H9 (cell line): Measurements from ENCODE around the gene ABHD11. TPM values are rescaled to one million over a fixed set of nuclear protein-coding genes. Genes with fewer than 3 reads are reported as not detected.

ENCODE experiments used
- DNase-seq: peaks from one replicate; pipeline ENCODE4 v3.0.0-alpha.2; 2017
- H2AFZ ChIP-seq: one replicate; pipeline ENCODE4 v1.6.1; 2013; ENCODE audit warnings: mild to moderate bottlenecking, low read length, control low read depth, moderate library complexity
- H2AK5ac ChIP-seq: 2 replicates; pipeline ENCODE4 v1.6.1; 2013; ENCODE audit warnings: low read length, control low read depth, mixed read lengths; ENCODE audit not compliant: insufficient read length
- H2BK120ac ChIP-seq: one replicate; pipeline ENCODE4 v1.6.1; 2013; ENCODE audit warnings: low read depth, mild to moderate bottlenecking, low read length, control low read depth, inconsistent platforms; ENCODE audit not compliant: poor library complexity, severe bottlenecking
- H2BK12ac ChIP-seq: 2 replicates; pipeline ENCODE4 v1.6.1; 2013; ENCODE audit warnings: low read length, control low read depth, mixed read lengths, low read depth; ENCODE audit not compliant: insufficient read length
- H2BK15ac ChIP-seq: 2 replicates; pipeline ENCODE4 v1.6.1; 2013; ENCODE audit warnings: low read depth, low read length, control low read depth
- H2BK20ac ChIP-seq: one replicate; pipeline ENCODE4 v1.6.1; 2013; ENCODE audit warnings: low read depth, mild to moderate bottlenecking, low read length, control low read depth, inconsistent platforms; ENCODE audit not compliant: poor library complexity, severe bottlenecking
- H2BK5ac ChIP-seq: 2 replicates; pipeline ENCODE4 v1.6.1; 2013; ENCODE audit warnings: low read length, control low read depth, mixed read lengths; ENCODE audit not compliant: insufficient read length
- H3K14ac ChIP-seq: 2 replicates; pipeline ENCODE4 v1.6.1; 2013; ENCODE audit warnings: low read length, control low read depth; ENCODE audit not compliant: insufficient read depth
- H3K18ac ChIP-seq: 2 replicates; pipeline ENCODE4 v1.6.1; 2013; ENCODE audit warnings: low read depth, mild to moderate bottlenecking, mixed read lengths, low read length, control low read depth; ENCODE audit not compliant: insufficient read length
- H3K23ac ChIP-seq: 2 replicates; pipeline ENCODE4 v1.6.1; 2013; ENCODE audit warnings: low read length, control low read depth, mixed read lengths, low read depth; ENCODE audit not compliant: insufficient read length
- H3K23me2 ChIP-seq: 2 replicates; pipeline ENCODE4 v1.6.1; 2013; ENCODE audit warnings: low read depth, mild to moderate bottlenecking, mixed read lengths, low read length, control low read depth; ENCODE audit not compliant: insufficient read length, poor library complexity, severe bottlenecking
- H3K27ac ChIP-seq: 2 replicates; pipeline ENCODE4 v1.5.1; 2013; ENCODE audit warnings: low read length, control low read depth, mixed read lengths, low read depth; ENCODE audit not compliant: insufficient read length
- H3K27me3 ChIP-seq: 2 replicates; pipeline ENCODE4 v1.6.1; 2013; ENCODE audit warnings: low read length, control low read depth, inconsistent platforms; ENCODE audit not compliant: insufficient read depth
- H3K4ac ChIP-seq: 2 replicates; pipeline ENCODE4 v1.6.1; 2013; ENCODE audit warnings: low read depth, mild to moderate bottlenecking, control low read depth, inconsistent platforms, low read length, moderate library complexity
- H3K4me1 ChIP-seq: 2 replicates; pipeline ENCODE4 v1.6.1; 2013; ENCODE audit warnings: low read length, control low read depth, inconsistent platforms; ENCODE audit not compliant: insufficient read depth
- H3K4me2 ChIP-seq: 2 replicates; pipeline ENCODE4 v1.6.1; 2013; ENCODE audit warnings: low read length, control low read depth, mixed read lengths; ENCODE audit not compliant: insufficient read length, insufficient read depth
- H3K56ac ChIP-seq: 2 replicates; pipeline ENCODE4 v1.6.1; 2013; ENCODE audit warnings: low read depth, mild to moderate bottlenecking, mixed read lengths, low read length, control low read depth; ENCODE audit not compliant: insufficient read length
- H3K79me1 ChIP-seq: 2 replicates; pipeline ENCODE4 v1.6.1; 2013; ENCODE audit warnings: low read depth, mild to moderate bottlenecking, moderate library complexity, low read length, control low read depth, inconsistent platforms; ENCODE audit not compliant: insufficient read depth, poor library complexity, severe bottlenecking
- H3K79me2 ChIP-seq: 2 replicates; pipeline ENCODE4 v1.6.1; 2013; ENCODE audit warnings: low read length, control low read depth, inconsistent platforms; ENCODE audit not compliant: insufficient read depth
- H3K9ac ChIP-seq: 2 replicates; pipeline ENCODE4 v1.6.1; 2013; ENCODE audit warnings: low read length, control low read depth, mixed read lengths; ENCODE audit not compliant: insufficient read length; ENCODE audit errors: extremely low read depth
- H3K9me3 ChIP-seq: one replicate; pipeline ENCODE4 v1.6.1; 2013; ENCODE audit warnings: low read depth, low read length, inconsistent platforms; ENCODE audit not compliant: control insufficient read depth
- H3T11ph ChIP-seq: one replicate; pipeline ENCODE4 v1.6.1; 2013; ENCODE audit warnings: mild to moderate bottlenecking, low read length, control low read depth, inconsistent platforms
- H4K20me1 ChIP-seq: one replicate; pipeline ENCODE4 v1.6.1; 2013; ENCODE audit not compliant: control insufficient read depth, insufficient read length, insufficient read depth
- H4K5ac ChIP-seq: 2 replicates; pipeline ENCODE4 v1.6.1; 2013; ENCODE audit warnings: low read depth, mild to moderate bottlenecking, mixed read lengths, low read length, control low read depth; ENCODE audit not compliant: insufficient read length
- H4K8ac ChIP-seq: replicated peaks from 2 replicates; pipeline ENCODE4 v1.6.1; 2013; ENCODE audit warnings: low read length, control low read depth, mixed read lengths, low read depth; ENCODE audit not compliant: insufficient read length
- H4K91ac ChIP-seq: 2 replicates; pipeline ENCODE4 v1.6.1; 2013; ENCODE audit warnings: low read depth, mild to moderate bottlenecking, moderate library complexity, mixed read lengths, low read length, control low read depth; ENCODE audit not compliant: insufficient read length
- H3K27ac Mint-ChIP-seq, 3 experiments: 2 replicates in 2 of 3; 3 replicates in 1 of 3; pipeline ENCODE4 v1.8.0; 2020 to 2021; ENCODE audit warnings: mixed read lengths in 3 of 3, mild to moderate bottlenecking in 1 of 3, moderate library complexity in 1 of 3
- H3K27me3 Mint-ChIP-seq: 2 replicates; pipeline ENCODE4 v1.8.0; 2021; ENCODE audit warnings: low read depth, mild to moderate bottlenecking, moderate library complexity, mixed read lengths
- H3K36me3 Mint-ChIP-seq, 3 experiments: 2 replicates in 2 of 3; 3 replicates in 1 of 3; pipeline ENCODE4 v1.8.0; 2020 to 2021; ENCODE audit warnings: low read depth in 3 of 3, mixed read lengths in 3 of 3; ENCODE audit not compliant: insufficient read depth in 1 of 3
- H3K4me1 Mint-ChIP-seq, 2 experiments: 2 replicates each; pipeline ENCODE4 v1.8.0; 2020; ENCODE audit warnings: mixed read lengths in 2 of 2
- H3K4me3 Mint-ChIP-seq, 2 experiments: 2 replicates in 1 of 2; 3 replicates in 1 of 2; pipeline ENCODE4 v1.8.0; 2020 to 2021; ENCODE audit warnings: mild to moderate bottlenecking in 2 of 2, mixed read lengths in 2 of 2, moderate library complexity in 1 of 2
- H3K9me3 Mint-ChIP-seq, 2 experiments: 2 replicates in 1 of 2; 3 replicates in 1 of 2; pipeline ENCODE4 v1.8.0; 2020; ENCODE audit warnings: mild to moderate bottlenecking in 2 of 2, mixed read lengths in 2 of 2, moderate library complexity in 1 of 2
- WGBS: extraction: QIAGEN DNeasy Blood & Tissue Kit; methylation state at CpG from one replicate; pipeline ENCODE4 v1.1.7; 2013; ENCODE audit warnings: missing lambda C conversion rate, low lambda C conversion rate, mixed read lengths; ENCODE audit not compliant: insufficient read length; ENCODE audit errors: extremely low coverage; 5-methylcytosine and 5-hydroxymethylcytosine counted together
- total RNA-seq: library from RNA; stranded (reverse); gene quantifications from 2 replicates; pipeline ENCODE4 v1.2.1, GENCODE V29; 2021
- TF ChIP-seq, protein P1 (sequence below): fragments of 200-600 bp; sonication (generic); conservative IDR thresholded peaks from 3 replicates; pipeline ENCODE4 v1.8.0; 2021; ENCODE audit warnings: antibody characterized with exemption, mild to moderate bottlenecking

The ABHD11 gene
- total RNA-seq, 1 experiment from 2014 or later, result 34.4 TPM

GRCh38 chr7:73690646-73691045 lies 48.0 kb downstream of the ABHD11 start:
- no peak overlapping the region for H2BK20ac ChIP-seq
- no peak overlapping the region for H4K8ac ChIP-seq
- Mint-ChIP-seq H3K27me3 (no peaks in the 10 kb centered on the region; the same call in 1 of the 2 replicates), H3K27ac (no peak overlapping the region), H3K4me1 (no peaks in the 10 kb centered on the region), H3K4me3 (no peak overlapping the region), H3K36me3 (peaks cover 46 to 85% (median 70%) of the 10 kb centered on the region in 3 experiments), H3K9me3 (no peaks in the 10 kb centered on the region)
- peaks cover 3% of the 10 kb centered on the region; the same call in 1 of the 2 replicates for H3K79me2 ChIP-seq
- no peak overlapping the region for H2AK5ac ChIP-seq
- H3K23ac ChIP-seq, result no peak overlapping the region
- H3K9ac ChIP-seq, result no peak overlapping the region
- H2AFZ ChIP-seq, result no peak overlapping the region
- H3K9me3 ChIP-seq, result no peaks in the 10 kb centered on the region
- no peaks in the 10 kb centered on the region for H4K20me1 ChIP-seq
- H2BK12ac ChIP-seq, result no peak overlapping the region
- no peak overlapping the region for H3K4ac ChIP-seq
- H3K4me1 ChIP-seq, result no peaks in the 10 kb centered on the region
- no CpG with 5 or more reads among the region's 7 CpGs for WGBS
- H3K23me2 ChIP-seq, result no peaks in the 10 kb centered on the region
- H3K56ac ChIP-seq, result no peak overlapping the region
- peaks cover 3% of the 10 kb centered on the region for H3K79me1 ChIP-seq
- H3K27me3 ChIP-seq, result no peaks in the 10 kb centered on the region
- H3T11ph ChIP-seq, result no peak overlapping the region
- TF ChIP-seq, protein P1, sequence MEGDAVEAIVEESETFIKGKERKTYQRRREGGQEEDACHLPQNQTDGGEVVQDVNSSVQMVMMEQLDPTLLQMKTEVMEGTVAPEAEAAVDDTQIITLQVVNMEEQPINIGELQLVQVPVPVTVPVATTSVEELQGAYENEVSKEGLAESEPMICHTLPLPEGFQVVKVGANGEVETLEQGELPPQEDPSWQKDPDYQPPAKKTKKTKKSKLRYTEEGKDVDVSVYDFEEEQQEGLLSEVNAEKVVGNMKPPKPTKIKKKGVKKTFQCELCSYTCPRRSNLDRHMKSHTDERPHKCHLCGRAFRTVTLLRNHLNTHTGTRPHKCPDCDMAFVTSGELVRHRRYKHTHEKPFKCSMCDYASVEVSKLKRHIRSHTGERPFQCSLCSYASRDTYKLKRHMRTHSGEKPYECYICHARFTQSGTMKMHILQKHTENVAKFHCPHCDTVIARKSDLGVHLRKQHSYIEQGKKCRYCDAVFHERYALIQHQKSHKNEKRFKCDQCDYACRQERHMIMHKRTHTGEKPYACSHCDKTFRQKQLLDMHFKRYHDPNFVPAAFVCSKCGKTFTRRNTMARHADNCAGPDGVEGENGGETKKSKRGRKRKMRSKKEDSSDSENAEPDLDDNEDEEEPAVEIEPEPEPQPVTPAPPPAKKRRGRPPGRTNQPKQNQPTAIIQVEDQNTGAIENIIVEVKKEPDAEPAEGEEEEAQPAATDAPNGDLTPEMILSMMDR, result no peak
- no peak overlapping the region for H2BK15ac ChIP-seq
- H3K14ac ChIP-seq, result no peak overlapping the region
- no peak overlapping the region for H4K91ac ChIP-seq
- H3K27ac ChIP-seq, result no peak overlapping the region
- DNase-seq, result no peak
- H3K4me2 ChIP-seq, result no peak overlapping the region
- no peak overlapping the region for H4K5ac ChIP-seq
- H2BK5ac ChIP-seq, result no peak overlapping the region
- H3K18ac ChIP-seq, result no peak overlapping the region
- H2BK120ac ChIP-seq, result no peak overlapping the region
